ENCODE measurements around the gene CDC42BPA.

The CDC42BPA gene

DNA sequence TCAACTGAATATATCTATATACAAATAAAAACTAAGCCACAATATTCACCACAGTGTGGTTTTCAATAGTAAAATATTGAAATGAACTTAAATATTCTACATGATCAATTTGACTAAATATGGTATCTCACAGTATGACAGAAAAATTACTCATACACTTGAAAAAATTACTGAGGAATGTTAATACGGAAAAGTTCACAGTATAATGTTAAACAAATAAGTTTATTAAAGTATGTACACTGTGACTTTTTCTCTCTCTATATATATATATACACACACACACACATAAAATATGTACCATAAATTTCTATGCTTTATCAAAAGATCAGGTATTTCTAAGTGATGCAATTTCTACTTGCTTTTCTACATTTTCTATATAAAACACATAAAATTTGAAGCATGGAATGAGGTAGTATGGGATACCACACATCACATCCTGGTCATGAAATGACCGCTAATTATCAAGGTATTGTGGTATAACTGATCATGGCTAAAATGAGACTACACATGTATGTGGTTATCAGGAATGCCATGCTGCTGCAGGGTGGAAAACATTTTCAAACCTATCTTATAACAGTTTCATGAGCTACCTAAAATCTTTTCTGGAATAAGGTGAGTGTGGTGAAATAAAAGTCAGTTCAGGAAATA lies 102.3 kb downstream of the CDC42BPA start (continued):
- TF ChIP-seq CSRNP3 (CRISPR knock-in tag; IDR thresholded peaks at IDR 0.05) (no peak), CREB5 (CRISPR knock-in tag; IDR thresholded peaks at IDR 0.05; ENCODE audit: low read depth) (no peak), PATZ1 (CRISPR knock-in tag; IDR thresholded peaks at IDR 0.05; ENCODE audit: borderline replicate concordance) (no peak), SNAI2 (CRISPR knock-in tag; IDR thresholded peaks at IDR 0.05) (no peak), ZNF8 (CRISPR knock-in tag; IDR thresholded peaks at IDR 0.05) (no peak)

- no peak for TF ChIP-seq ISL1 (CRISPR knock-in tag; IDR thresholded peaks at IDR 0.05)
- no peak for TF ChIP-seq ZNF70 (CRISPR knock-in tag; IDR thresholded peaks at IDR 0.05)
- no peak for TF ChIP-seq CREB5 (CRISPR knock-in tag; IDR thresholded peaks at IDR 0.05; ENCODE audit: low read depth)
- TF ChIP-seq ZNF8 (CRISPR knock-in tag; IDR thresholded peaks at IDR 0.05): no peak
- TF ChIP-seq RARB (CRISPR knock-in tag; IDR thresholded peaks at IDR 0.05): no peak
- TF ChIP-seq TCF4 (CRISPR knock-in tag; IDR thresholded peaks at IDR 0.05; ENCODE audit: borderline replicate concordance): no peak
- TF ChIP-seq CSRNP3 (CRISPR knock-in tag; IDR thresholded peaks at IDR 0.05): no peak
- no peak for ATAC-seq
Observed at GRCh38 chr1:227214207-227214606, 104.1 kb downstream of the CDC42BPA start.

- TF ChIP-seq ZFP3 (CRISPR knock-in tag; IDR thresholded peaks at IDR 0.05): no peak
- TF ChIP-seq ZFP30 (CRISPR knock-in tag; IDR thresholded peaks at IDR 0.05): no peak
- TF ChIP-seq ARNTL (CRISPR knock-in tag; IDR thresholded peaks at IDR 0.05; ENCODE audit: borderline replicate concordance, low read depth): no peak
- no peak for TF ChIP-seq ZC3H10 (CRISPR knock-in tag; IDR thresholded peaks at IDR 0.05)
- TF ChIP-seq, protein P1, sequence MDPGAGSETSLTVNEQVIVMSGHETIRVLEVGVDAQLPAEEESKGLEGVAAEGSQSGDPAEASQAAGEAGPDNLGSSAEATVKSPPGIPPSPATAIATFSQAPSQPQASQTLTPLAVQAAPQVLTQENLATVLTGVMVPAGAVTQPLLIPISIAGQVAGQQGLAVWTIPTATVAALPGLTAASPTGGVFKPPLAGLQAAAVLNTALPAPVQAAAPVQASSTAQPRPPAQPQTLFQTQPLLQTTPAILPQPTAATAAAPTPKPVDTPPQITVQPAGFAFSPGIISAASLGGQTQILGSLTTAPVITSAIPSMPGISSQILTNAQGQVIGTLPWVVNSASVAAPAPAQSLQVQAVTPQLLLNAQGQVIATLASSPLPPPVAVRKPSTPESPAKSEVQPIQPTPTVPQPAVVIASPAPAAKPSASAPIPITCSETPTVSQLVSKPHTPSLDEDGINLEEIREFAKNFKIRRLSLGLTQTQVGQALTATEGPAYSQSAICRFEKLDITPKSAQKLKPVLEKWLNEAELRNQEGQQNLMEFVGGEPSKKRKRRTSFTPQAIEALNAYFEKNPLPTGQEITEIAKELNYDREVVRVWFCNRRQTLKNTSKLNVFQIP (CRISPR knock-in tag; IDR thresholded peaks at IDR 0.05; ENCODE audit: borderline replicate concordance, low read depth): no peak
- TF ChIP-seq ZNF565 (CRISPR knock-in tag; conservative IDR thresholded peaks at IDR 0.05; ENCODE audit: low read depth): no peak
- no peak for TF ChIP-seq TSHZ2 (CRISPR knock-in tag; IDR thresholded peaks at IDR 0.05)
- TF ChIP-seq CSDC2 (CRISPR knock-in tag; IDR thresholded peaks at IDR 0.05): no peak
- no peak for TF ChIP-seq RARB (CRISPR knock-in tag; IDR thresholded peaks at IDR 0.05)
- no peak for ATAC-seq
Observed at GRCh38 chr1:227213426-227213825, 104.9 kb downstream of the CDC42BPA start.
